RWPE2 (cell line): ENCODE data around the gene CARD11.

Experiments used
- ATAC-seq: fragments of 200-7000 bp; cut with Tn5 transposase; 3 replicates; pipeline ENCODE4 v1.9.1; 2021; ENCODE audit warnings: low read depth
- DNase-seq: peaks from one replicate; pipeline ENCODE4 v3.0.0-alpha.2; 2020; ENCODE audit warnings: low spot score
- H3K27ac ChIP-seq: fragments of 450-650 bp; 2 replicates; pipeline ENCODE4 v1.5.1; 2017; ENCODE audit warnings: mild to moderate bottlenecking; ENCODE audit not compliant: poor library complexity, severe bottlenecking
- H3K27me3 ChIP-seq: fragments of 250-450 bp; sonication (Bioruptor Pico); 2 replicates; pipeline ENCODE4 v1.5.1; 2021; ENCODE audit warnings: mild to moderate bottlenecking, moderate library complexity; ENCODE audit not compliant: insufficient read depth, poor library complexity, severe bottlenecking
- H3K36me3 ChIP-seq: fragments of 250-450 bp; sonication (Bioruptor Pico); 2 replicates; pipeline ENCODE4 v1.5.1; 2020; ENCODE audit warnings: low read depth, mild to moderate bottlenecking, moderate library complexity
- H3K4me1 ChIP-seq: fragments of 250-450 bp; sonication (Bioruptor Pico); 2 replicates; pipeline ENCODE4 v1.5.1; 2021; ENCODE audit warnings: mild to moderate bottlenecking, moderate library complexity; ENCODE audit not compliant: insufficient read depth, poor library complexity, severe bottlenecking
- H3K4me3 ChIP-seq: fragments of 250-450 bp; sonication (Bioruptor Pico); 2 replicates; pipeline ENCODE4 v1.5.1; 2021; ENCODE audit warnings: mild to moderate bottlenecking, moderate library complexity; ENCODE audit not compliant: severe bottlenecking
- H3K9me3 ChIP-seq: fragments of 250-450 bp; sonication (Bioruptor Pico); 2 replicates; pipeline ENCODE4 v1.5.1; 2021; ENCODE audit warnings: mild to moderate bottlenecking, moderate library complexity; ENCODE audit not compliant: severe bottlenecking
- CTCF ChIP-seq: fragments of 450-650 bp; IDR thresholded peaks from one replicate; pipeline ENCODE4 v1.5.1; 2017; ENCODE audit warnings: mild to moderate bottlenecking, moderate library complexity; ENCODE audit not compliant: poor library complexity, severe bottlenecking

CARD11 gene

GRCh38 chr7:2906197-2906931 is 137.3 kb downstream of the CARD11 start:
- DNase-seq, result no peak
- H3K27ac ChIP-seq, result no peak overlapping the region

DNA sequence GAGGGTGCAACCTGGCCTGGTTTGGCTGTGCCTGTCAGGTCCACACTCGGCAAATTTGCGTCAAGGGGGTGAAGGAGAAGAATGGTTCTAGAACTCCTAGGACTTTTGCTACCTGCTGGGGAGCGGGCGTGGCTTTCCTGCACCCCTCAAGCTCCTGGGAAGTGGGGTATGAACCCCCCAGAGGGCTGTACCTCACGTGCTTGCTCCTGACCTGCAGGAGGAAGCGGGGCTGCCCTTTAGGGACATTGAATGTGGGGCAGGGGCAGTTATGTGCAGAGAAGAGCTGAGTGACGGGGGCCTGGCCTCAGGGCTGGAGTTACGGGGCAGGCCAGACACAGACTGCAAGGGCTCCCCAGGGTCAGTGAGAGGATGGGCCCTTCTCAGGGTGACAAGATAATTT is 138.2 kb downstream of the CARD11 start:
- H3K9me3 ChIP-seq, result no peaks in the 10 kb centered on the region
- no peak for TF ChIP-seq CTCF
- no peaks in the 10 kb centered on the region for H3K4me1 ChIP-seq
- no peaks in the 10 kb centered on the region for H3K36me3 ChIP-seq
- DNase-seq (no peak), ATAC-seq (no peak)
- H3K27me3 ChIP-seq, result no peaks in the 10 kb centered on the region
- H3K27ac ChIP-seq, result no peak overlapping the region
- no peak overlapping the region for H3K4me3 ChIP-seq

More at GRCh38 chr7:2906197-2906931, 137.3 kb downstream of the CARD11 start:
- Histone ChIP-seq H3K27me3 (no peaks in the 10 kb centered on the region), H3K36me3 (no peaks in the 10 kb centered on the region), H3K4me1 (no peaks in the 10 kb centered on the region), H3K4me3 (no peak overlapping the region), H3K9me3 (no peaks in the 10 kb centered on the region)
- no peak for TF ChIP-seq CTCF
- no peak; the same call in 2 of the 3 replicates for ATAC-seq

DNA sequence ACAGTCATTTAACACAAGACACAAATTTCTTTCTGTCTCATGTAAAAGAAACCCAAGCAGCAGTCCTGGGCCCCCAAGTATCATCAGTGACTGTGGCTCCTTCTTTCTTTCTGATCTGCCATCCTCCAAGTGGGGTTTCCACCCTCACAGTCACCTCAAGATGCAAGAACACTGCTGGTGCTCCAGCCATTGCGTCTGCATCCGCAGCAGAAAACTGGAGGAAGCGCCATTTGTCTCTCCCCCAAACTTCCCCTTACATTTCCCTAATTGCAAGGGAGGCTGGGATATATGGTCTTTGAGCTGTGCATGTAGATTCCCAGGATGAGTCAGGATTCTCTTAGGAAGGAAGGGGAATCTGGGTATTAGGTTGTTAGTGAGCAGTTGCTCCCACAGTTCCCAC is 138.6 kb downstream of the CARD11 start:
- H3K27ac ChIP-seq, result no peak overlapping the region
- no peaks in the 10 kb centered on the region for H3K4me1 ChIP-seq
- no peaks in the 10 kb centered on the region for H3K36me3 ChIP-seq
- ATAC-seq (no peak), DNase-seq (no peak)
- no peak for TF ChIP-seq CTCF
- no peaks in the 10 kb centered on the region for H3K9me3 ChIP-seq
- H3K27me3 ChIP-seq, result no peaks in the 10 kb centered on the region
- no peak overlapping the region for H3K4me3 ChIP-seq

- Histone ChIP-seq H3K4me3 (no peak overlapping the region), H3K27me3 (no peaks in the 10 kb centered on the region), H3K4me1 (no peaks in the 10 kb centered on the region), H3K36me3 (no peaks in the 10 kb centered on the region), H3K27ac (no peak overlapping the region), H3K9me3 (no peaks in the 10 kb centered on the region)
- no peak for ATAC-seq
- no peak for DNase-seq
- TF ChIP-seq CTCF, result no peak
Measured at GRCh38 chr7:2904202-2904601, 139.5 kb downstream of the CARD11 start.

DNA sequence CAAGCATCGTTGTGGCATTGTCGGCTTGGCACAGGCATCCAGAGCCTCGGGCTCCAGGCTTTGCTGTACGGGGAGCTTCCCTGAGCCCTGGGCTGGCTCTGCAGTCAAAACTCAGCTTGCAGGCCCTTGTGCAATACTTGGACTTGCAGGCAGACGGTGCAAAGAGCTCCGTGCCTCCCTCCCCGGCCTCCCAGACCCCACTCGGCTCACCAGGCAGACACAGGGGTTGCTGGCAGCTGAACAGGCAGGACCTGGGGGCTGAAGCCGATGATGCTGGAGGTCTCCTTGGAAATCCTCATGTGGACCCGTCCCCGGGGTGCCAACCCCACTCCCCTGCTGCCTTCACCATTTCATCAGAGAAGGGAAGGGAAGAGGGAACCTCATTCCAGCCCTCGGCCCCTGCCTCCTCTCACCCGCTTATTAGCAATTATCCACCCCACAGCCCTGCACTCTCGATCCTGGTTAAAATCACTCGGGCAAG is 139.9 kb downstream of the CARD11 start:
- no peaks in the 10 kb centered on the region for H3K36me3 ChIP-seq
- H3K4me1 ChIP-seq, result no peaks in the 10 kb centered on the region
- no peak overlapping the region for H3K4me3 ChIP-seq
- no peaks in the 10 kb centered on the region for H3K27me3 ChIP-seq
- H3K27ac ChIP-seq, result no peak overlapping the region
- ATAC-seq (no peak), DNase-seq (no peak)
- no peaks in the 10 kb centered on the region for H3K9me3 ChIP-seq
- TF ChIP-seq CTCF, result no peak
